ENCODE results near the gene GCSH. TPM values are rescaled to one million over a fixed set of nuclear protein-coding genes. Genes with fewer than 3 reads are reported as not detected.

Gene GCSH
- total RNA-seq, 1 experiment from 2014 or later: 36.6 TPM

- H3K4me1 ChIP-seq (ENCODE audit: control insufficient read depth, insufficient read depth, low read length): no peaks in the 10 kb centered on the region
- no peak overlapping the region for H3K27ac ChIP-seq (ENCODE audit: low read length)
- no peak for DNase-seq (ENCODE audit: low read depth, low spot score)
- H3K9me3 ChIP-seq (ENCODE audit: control insufficient read depth, insufficient read depth, low read depth, low read length): no peaks in the 10 kb centered on the region
- BruUV-seq (replicated peaks): no TSS peak
- H3K27me3 ChIP-seq (ENCODE audit: control insufficient read depth, insufficient read depth, low read length): no peaks in the 10 kb centered on the region
- no peak overlapping the region for H3K4me3 ChIP-seq (ENCODE audit: low read depth in 2 of 2, low read length in 2 of 2)
- in situ Hi-C loops (cut with HindIII; ENCODE audit: low pct_unique_long_range_greater_than_20kb, low sequenced_read_pairs) (no loop called here), intact Hi-C loops (cut with micrococcal nuclease; ENCODE audit: unreplicated experiment) (no loop called here)
- no peak for ATAC-seq
- CTCF ChIA-PET: interaction anchor here (0.7 kb wide), 1 partner anchor 112 kb away, joined by 4 read pairs; no protein-coding TSS in a partner anchor
- TF ChIP-seq POLR2AphosphoS5 (IDR thresholded peaks at IDR 0.05; ENCODE audit: low read depth, low read length) (no peak), REST (IDR thresholded peaks at IDR 0.05; ENCODE audit: insufficient read depth in 1 of 2, low read depth in 2 of 2, low read length in 1 of 2) (no peak), TCF7L2 (IDR thresholded peaks at IDR 0.05; ENCODE audit: low read depth, low read length) (no peak), SIN3A (IDR thresholded peaks at IDR 0.05; ENCODE audit: borderline replicate concordance, insufficient read depth, low read depth, low read length) (no peak)
- H3K36me3 ChIP-seq (ENCODE audit: control insufficient read depth, insufficient read depth, low read length): no peaks in the 10 kb centered on the region
- POLR2A ChIA-PET: no interaction called here
Measured at GRCh38 chr16:81117436-81117835, 21.2 kb upstream of the GCSH start.

GRCh38 chr16:81116285-81116684 lies 20.1 kb upstream of the GCSH start:
- POLR2A ChIA-PET: no interaction called here
- Histone ChIP-seq H3K27me3 (ENCODE audit: control insufficient read depth, insufficient read depth, low read length) (no peaks in the 10 kb centered on the region), H3K27ac (ENCODE audit: low read length) (no peak overlapping the region), H3K4me1 (ENCODE audit: control insufficient read depth, insufficient read depth, low read length) (no peaks in the 10 kb centered on the region), H3K36me3 (ENCODE audit: control insufficient read depth, insufficient read depth, low read length) (no peaks in the 10 kb centered on the region), H3K9me3 (ENCODE audit: control insufficient read depth, insufficient read depth, low read depth, low read length) (no peaks in the 10 kb centered on the region), H3K4me3 (ENCODE audit: low read depth in 2 of 2, low read length in 2 of 2) (no peak overlapping the region)
- BruUV-seq (replicated peaks): no TSS peak
- intact Hi-C loops (cut with micrococcal nuclease; ENCODE audit: unreplicated experiment): no loop called here
- in situ Hi-C loops (cut with HindIII; ENCODE audit: low pct_unique_long_range_greater_than_20kb, low sequenced_read_pairs): no loop called here
- CTCF ChIA-PET: interaction anchor here (0.7 kb wide), 1 partner anchor 25 kb away, joined by 3 read pairs; no protein-coding TSS in a partner anchor
- DNase-seq (ENCODE audit: low read depth, low spot score) (no peak), ATAC-seq (no peak)
- TF ChIP-seq SIN3A (IDR thresholded peaks at IDR 0.05; ENCODE audit: borderline replicate concordance, insufficient read depth, low read depth, low read length) (no peak), CTCF (IDR thresholded peaks at IDR 0.05) (no peak), TCF7L2 (IDR thresholded peaks at IDR 0.05; ENCODE audit: low read depth, low read length) (no peak), REST (IDR thresholded peaks at IDR 0.05; ENCODE audit: insufficient read depth in 1 of 2, low read depth in 2 of 2, low read length in 1 of 2) (no peak), POLR2AphosphoS5 (IDR thresholded peaks at IDR 0.05; ENCODE audit: low read depth, low read length) (no peak)
